Islet of Langerhans (tissue), 1 donor: ENCODE results near the gene NCAPD2.
"Not testable (repeated sequence)": the region's sequence is repeated elsewhere in the genome, so short reads cannot be mapped to it uniquely, and the experiment has no call there.

ENCODE experiments used
- FAIRE-seq: peaks from one replicate; lab custom pipeline; 2011; peaks lifted over from hg19 to GRCh38; lab: Jason Lieb, UNC

NCAPD2 gene

GRCh38 chr12:6535697-6535946 is 41.7 kb downstream of the NCAPD2 start:
- FAIRE-seq: no peak

GRCh38 chr12:6535960-6536847 is 42.3 kb downstream of the NCAPD2 start:
- FAIRE-seq: no peak

GRCh38 chr12:6536894-6537579 is 43.1 kb downstream of the NCAPD2 start:
- no peak for FAIRE-seq

GRCh38 chr12:6537580-6538419 is 43.9 kb downstream of the NCAPD2 start:
- not testable (repeated sequence) for FAIRE-seq

GRCh38 chr12:6538420-6539313 is 44.8 kb downstream of the NCAPD2 start:
- FAIRE-seq: no peak

GRCh38 chr12:6539314-6539682 is 45.4 kb downstream of the NCAPD2 start:
- FAIRE-seq: no peak

- FAIRE-seq: no peak
Measured at GRCh38 chr12:6539707-6540134, 45.8 kb downstream of the NCAPD2 start.

- no peak for FAIRE-seq
Measured at GRCh38 chr12:6540181-6540877, 46.4 kb downstream of the NCAPD2 start.

- no peak for FAIRE-seq
Measured at GRCh38 chr12:6541371-6542165, 47.7 kb downstream of the NCAPD2 start.

- FAIRE-seq: no peak
Measured at GRCh38 chr12:6542209-6543009, 48.5 kb downstream of the NCAPD2 start.

- no peak for FAIRE-seq
Measured at GRCh38 chr12:6546016-6546415, 52.1 kb downstream of the NCAPD2 start.

- FAIRE-seq: no peak
Measured at GRCh38 chr12:6547566-6547965, 53.7 kb downstream of the NCAPD2 start.

GRCh38 chr12:6547987-6548386 is 54.1 kb downstream of the NCAPD2 start:
- FAIRE-seq: no peak

GRCh38 chr12:6548556-6548955 is 54.7 kb downstream of the NCAPD2 start:
- FAIRE-seq: no peak

- no peak for FAIRE-seq
Measured at GRCh38 chr12:6548966-6549683, 55.2 kb downstream of the NCAPD2 start.

- no peak for FAIRE-seq
Measured at GRCh38 chr12:6549684-6550151, 55.8 kb downstream of the NCAPD2 start.

GRCh38 chr12:6550294-6551062 is 56.6 kb downstream of the NCAPD2 start:
- no peak for FAIRE-seq

GRCh38 chr12:6551063-6551461 is 57.2 kb downstream of the NCAPD2 start:
- no peak for FAIRE-seq
